GM23338 (cell line): ENCODE results near the gene DMRT1. TPM values are rescaled to one million over a fixed set of nuclear protein-coding genes. Genes with fewer than 3 reads are reported as not detected.

Experiments used
- ATAC-seq: fragments of 200-7000 bp; cut with Tn5 transposase; 3 replicates; pipeline ENCODE4 v1.9.1; 2020
- DNase-seq: peaks from one replicate; pipeline ENCODE4 v3.0.0-alpha.2; 2015; ENCODE audit warnings: low spot score
- H2AFZ ChIP-seq: fragments of 200-600 bp; sonication (generic); 2 replicates; pipeline ENCODE4 v1.8.0; 2016; ENCODE audit warnings: antibody characterized with exemption, mild to moderate bottlenecking, moderate library complexity
- H3F3A ChIP-seq: fragments of 200-600 bp; sonication (generic); replicated peaks from 2 replicates; pipeline ENCODE4 v1.8.0; 2017; ENCODE audit warnings: antibody characterized with exemption, mixed run types, low read depth
- H3K27ac ChIP-seq: fragments of 200-600 bp; sonication (generic); 2 replicates; pipeline ENCODE4 v1.6.1; 2016; ENCODE audit warnings: low read depth
- H3K27me3 ChIP-seq: fragments of 200-600 bp; sonication (generic); 2 replicates; pipeline ENCODE4 v1.8.0; 2016; ENCODE audit warnings: mild to moderate bottlenecking, mixed run types, moderate library complexity; ENCODE audit not compliant: insufficient read depth
- H3K36me3 ChIP-seq: fragments of 200-600 bp; sonication (generic); 2 replicates; pipeline ENCODE4 v1.8.0; 2016; ENCODE audit warnings: mild to moderate bottlenecking; ENCODE audit not compliant: insufficient read depth
- H3K4me1 ChIP-seq: fragments of 200-600 bp; sonication (generic); 2 replicates; pipeline ENCODE4 v1.8.0; 2016; ENCODE audit warnings: mild to moderate bottlenecking, moderate library complexity; ENCODE audit not compliant: insufficient read depth
- H3K4me2 ChIP-seq: fragments of 200-600 bp; sonication (generic); 2 replicates; pipeline ENCODE4 v1.7.1; 2017; ENCODE audit warnings: mixed run types
- H3K4me3 ChIP-seq: fragments of 200-600 bp; sonication (generic); 2 replicates; pipeline ENCODE4 v1.6.1; 2016; ENCODE audit warnings: mixed run types
- H3K79me2 ChIP-seq: fragments of 200-600 bp; sonication (generic); replicated peaks from 2 replicates; pipeline ENCODE4 v1.8.0; 2017; ENCODE audit warnings: mild to moderate bottlenecking; ENCODE audit not compliant: insufficient read depth
- H3K9me2 ChIP-seq: fragments of 200-600 bp; sonication (generic); 2 replicates; pipeline ENCODE4 v1.8.0; 2017; ENCODE audit not compliant: insufficient read depth
- H4K20me1 ChIP-seq: fragments of 200-600 bp; sonication (generic); replicated peaks from 2 replicates; pipeline ENCODE4 v1.8.0; 2017; ENCODE audit warnings: mild to moderate bottlenecking; ENCODE audit not compliant: insufficient read depth
- H3K27ac Mint-ChIP-seq: 2 replicates; pipeline ENCODE4 v1.8.0; 2020; ENCODE audit warnings: inconsistent platforms, mild to moderate bottlenecking, moderate library complexity, mixed read lengths
- H3K27me3 Mint-ChIP-seq: 3 replicates; pipeline ENCODE4 v1.8.0; 2022; ENCODE audit warnings: low read depth, mild to moderate bottlenecking, moderate library complexity, mixed read lengths, inconsistent platforms; ENCODE audit not compliant: insufficient read depth, poor library complexity
- H3K36me3 Mint-ChIP-seq: 3 replicates; pipeline ENCODE4 v1.8.0; 2021; ENCODE audit warnings: low read depth, mild to moderate bottlenecking, inconsistent platforms, moderate library complexity, mixed read lengths
- H3K4me1 Mint-ChIP-seq: 3 replicates; pipeline ENCODE4 v1.8.0; 2020; ENCODE audit warnings: mild to moderate bottlenecking, inconsistent platforms, mixed read lengths
- H3K4me3 Mint-ChIP-seq: 3 replicates; pipeline ENCODE4 v1.8.0; 2021; ENCODE audit warnings: moderate library complexity, mild to moderate bottlenecking, inconsistent platforms, mixed read lengths
- H3K9me3 Mint-ChIP-seq: 3 replicates; pipeline ENCODE4 v1.8.0; 2020; ENCODE audit warnings: moderate library complexity, mild to moderate bottlenecking, inconsistent platforms, mixed read lengths
- CREB1 ChIP-seq: fragments of 250-450 bp; sonication (Bioruptor Pico); IDR thresholded peaks from 2 replicates; pipeline ENCODE4 v1.5.0; 2020; ENCODE audit warnings: low read depth, mild to moderate bottlenecking, moderate library complexity
- EZH2 ChIP-seq: fragments of 200-600 bp; sonication (generic); IDR thresholded peaks from one replicate; pipeline ENCODE4 v1.8.0; 2017; ENCODE audit warnings: antibody characterized with exemption, mild to moderate bottlenecking, low read depth; ENCODE audit not compliant: unreplicated experiment
- EZH2phosphoT487 ChIP-seq: fragments of 200-600 bp; sonication (generic); IDR thresholded peaks from one replicate; pipeline ENCODE4 v1.8.1; 2018; ENCODE audit warnings: antibody characterized with exemption; ENCODE audit not compliant: unreplicated experiment
- JUNB ChIP-seq: IDR thresholded peaks from one replicate; pipeline ENCODE4 v1.6.1; 2016; ENCODE audit warnings: antibody characterized with exemption; ENCODE audit not compliant: unreplicated experiment
- NANOG ChIP-seq: IDR thresholded peaks from 2 replicates; pipeline ENCODE4 v1.6.1; 2016; ENCODE audit warnings: antibody characterized with exemption, borderline replicate concordance
- POLR2AphosphoS5 ChIP-seq: IDR thresholded peaks from 2 replicates; pipeline ENCODE4 v1.6.1; 2016; ENCODE audit warnings: antibody characterized with exemption, low read depth
- STAT1 ChIP-seq: IDR thresholded peaks from one replicate; pipeline ENCODE4 v1.6.1; 2016; ENCODE audit warnings: antibody characterized with exemption; ENCODE audit not compliant: unreplicated experiment
- ZNF114 ChIP-seq: fragments of 250-450 bp; sonication (Bioruptor Pico); IDR thresholded peaks from 2 replicates; pipeline ENCODE4 v1.5.0; 2020; ENCODE audit warnings: mild to moderate bottlenecking, moderate library complexity
- ZNF331 ChIP-seq: fragments of 250-450 bp; sonication (Bioruptor Pico); IDR thresholded peaks from 2 replicates; pipeline ENCODE4 v1.5.0; 2020; ENCODE audit warnings: low read depth, mild to moderate bottlenecking, moderate library complexity
- polyA plus RNA-seq: library from polyadenylated mRNA; unstranded; fragments of >200 nt; fragmentation: Nextera tagmentation; extraction: Ambion mirVana; gene quantifications from 2 replicates; pipeline ENCODE4 v1.2.1, GENCODE V29; 2016
- total RNA-seq: library from RNA; depleted of rRNA; stranded (reverse); fragments of >200 nt; shearing (Covaris generic); gene quantifications from 2 replicates; pipeline ENCODE4 v1.2.3, GENCODE V29; 2014
- TF ChIP-seq, protein P1 (sequence below), 2 experiments: fragments of 200-600 bp in 1 of 2; sonication (generic) in 1 of 2; conservative IDR thresholded peaks; 2 replicates each; pipeline versions ENCODE4 v1.5.1 to v1.6.1; 2016 to 2017; ENCODE audit warnings: antibody characterized with exemption in 2 of 2, low read depth in 2 of 2, mild to moderate bottlenecking in 2 of 2, moderate library complexity in 1 of 2
- TF ChIP-seq, protein P2 (sequence below): IDR thresholded peaks from 2 replicates; pipeline ENCODE4 v1.6.1; 2016; ENCODE audit warnings: antibody characterized with exemption
- TF ChIP-seq, protein P3 (sequence below): IDR thresholded peaks from one replicate; pipeline ENCODE4 v1.6.1; 2018; ENCODE audit warnings: antibody characterized with exemption; ENCODE audit not compliant: unreplicated experiment
- TF ChIP-seq, protein P4 (sequence below): fragments of 250-450 bp; sonication (Bioruptor Pico); IDR thresholded peaks from 2 replicates; pipeline ENCODE4 v1.5.0; 2020; ENCODE audit warnings: mild to moderate bottlenecking, moderate library complexity

Gene DMRT1
- total and polyA plus RNA-seq, 2 experiments from 2014 or later = not detected

DNA sequence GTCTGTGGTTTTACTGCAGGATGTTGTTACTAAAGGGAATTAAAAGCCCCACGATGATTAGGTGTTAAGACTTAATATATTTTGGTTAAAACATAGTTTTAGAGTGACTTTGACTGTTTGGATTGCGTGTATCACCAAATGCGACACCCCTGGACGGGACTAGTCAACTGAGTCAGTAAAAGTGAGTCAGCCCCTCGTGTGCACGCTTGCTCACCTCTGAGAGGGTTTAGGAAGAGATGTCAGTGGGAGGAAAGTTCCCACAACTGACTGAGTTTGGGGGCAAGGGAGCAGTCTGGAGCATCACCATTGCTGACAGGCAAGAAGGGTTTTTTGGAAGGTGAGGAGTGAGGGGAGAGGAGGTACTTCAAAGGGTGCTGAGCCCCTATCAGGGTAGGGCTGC lies 120.5 kb downstream of the DMRT1 start:
- H3K9me3 Mint-ChIP-seq = no peaks in the 10 kb centered on the region
- peaks cover 9% of the 10 kb centered on the region for H3K4me1 Mint-ChIP-seq
- Histone ChIP-seq H3K27me3 (peaks cover 28% of the 10 kb centered on the region), H3K4me3 (no peak overlapping the region), H3K36me3 (no peaks in the 10 kb centered on the region), H3K9me2 (no peaks in the 10 kb centered on the region), H4K20me1 (no peaks in the 10 kb centered on the region), H3K79me2 (no peaks in the 10 kb centered on the region), H3K4me1 (0 out of 2 replicates have a peak, but pooled peaks cover 2% of the 10 kb centered on the region), H2AFZ (no peak overlapping the region), H3F3A (no peaks in the 10 kb centered on the region), H3K27ac (no peak overlapping the region), H3K4me2 (no peak overlapping the region)
- H3K36me3 Mint-ChIP-seq = no peaks in the 10 kb centered on the region
- DNase-seq = no peak
- TF ChIP-seq, protein P1, sequence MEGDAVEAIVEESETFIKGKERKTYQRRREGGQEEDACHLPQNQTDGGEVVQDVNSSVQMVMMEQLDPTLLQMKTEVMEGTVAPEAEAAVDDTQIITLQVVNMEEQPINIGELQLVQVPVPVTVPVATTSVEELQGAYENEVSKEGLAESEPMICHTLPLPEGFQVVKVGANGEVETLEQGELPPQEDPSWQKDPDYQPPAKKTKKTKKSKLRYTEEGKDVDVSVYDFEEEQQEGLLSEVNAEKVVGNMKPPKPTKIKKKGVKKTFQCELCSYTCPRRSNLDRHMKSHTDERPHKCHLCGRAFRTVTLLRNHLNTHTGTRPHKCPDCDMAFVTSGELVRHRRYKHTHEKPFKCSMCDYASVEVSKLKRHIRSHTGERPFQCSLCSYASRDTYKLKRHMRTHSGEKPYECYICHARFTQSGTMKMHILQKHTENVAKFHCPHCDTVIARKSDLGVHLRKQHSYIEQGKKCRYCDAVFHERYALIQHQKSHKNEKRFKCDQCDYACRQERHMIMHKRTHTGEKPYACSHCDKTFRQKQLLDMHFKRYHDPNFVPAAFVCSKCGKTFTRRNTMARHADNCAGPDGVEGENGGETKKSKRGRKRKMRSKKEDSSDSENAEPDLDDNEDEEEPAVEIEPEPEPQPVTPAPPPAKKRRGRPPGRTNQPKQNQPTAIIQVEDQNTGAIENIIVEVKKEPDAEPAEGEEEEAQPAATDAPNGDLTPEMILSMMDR (conservative IDR thresholded peaks at IDR 0.05; ENCODE audit: low read depth in 2 of 2) = no peak
- TF ChIP-seq POLR2AphosphoS5 (no peak), ZNF331 (CRISPR knock-in tag) (no peak), CREB1 (CRISPR knock-in tag) (no peak), EZH2phosphoT487 (no peak), NANOG (no peak), ZNF114 (CRISPR knock-in tag) (no peak), EZH2 (no peak), JUNB (no peak), STAT1 (no peak)
- TF ChIP-seq, protein P2, sequence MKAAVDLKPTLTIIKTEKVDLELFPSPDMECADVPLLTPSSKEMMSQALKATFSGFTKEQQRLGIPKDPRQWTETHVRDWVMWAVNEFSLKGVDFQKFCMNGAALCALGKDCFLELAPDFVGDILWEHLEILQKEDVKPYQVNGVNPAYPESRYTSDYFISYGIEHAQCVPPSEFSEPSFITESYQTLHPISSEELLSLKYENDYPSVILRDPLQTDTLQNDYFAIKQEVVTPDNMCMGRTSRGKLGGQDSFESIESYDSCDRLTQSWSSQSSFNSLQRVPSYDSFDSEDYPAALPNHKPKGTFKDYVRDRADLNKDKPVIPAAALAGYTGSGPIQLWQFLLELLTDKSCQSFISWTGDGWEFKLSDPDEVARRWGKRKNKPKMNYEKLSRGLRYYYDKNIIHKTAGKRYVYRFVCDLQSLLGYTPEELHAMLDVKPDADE = no peak
- TF ChIP-seq, protein P3, sequence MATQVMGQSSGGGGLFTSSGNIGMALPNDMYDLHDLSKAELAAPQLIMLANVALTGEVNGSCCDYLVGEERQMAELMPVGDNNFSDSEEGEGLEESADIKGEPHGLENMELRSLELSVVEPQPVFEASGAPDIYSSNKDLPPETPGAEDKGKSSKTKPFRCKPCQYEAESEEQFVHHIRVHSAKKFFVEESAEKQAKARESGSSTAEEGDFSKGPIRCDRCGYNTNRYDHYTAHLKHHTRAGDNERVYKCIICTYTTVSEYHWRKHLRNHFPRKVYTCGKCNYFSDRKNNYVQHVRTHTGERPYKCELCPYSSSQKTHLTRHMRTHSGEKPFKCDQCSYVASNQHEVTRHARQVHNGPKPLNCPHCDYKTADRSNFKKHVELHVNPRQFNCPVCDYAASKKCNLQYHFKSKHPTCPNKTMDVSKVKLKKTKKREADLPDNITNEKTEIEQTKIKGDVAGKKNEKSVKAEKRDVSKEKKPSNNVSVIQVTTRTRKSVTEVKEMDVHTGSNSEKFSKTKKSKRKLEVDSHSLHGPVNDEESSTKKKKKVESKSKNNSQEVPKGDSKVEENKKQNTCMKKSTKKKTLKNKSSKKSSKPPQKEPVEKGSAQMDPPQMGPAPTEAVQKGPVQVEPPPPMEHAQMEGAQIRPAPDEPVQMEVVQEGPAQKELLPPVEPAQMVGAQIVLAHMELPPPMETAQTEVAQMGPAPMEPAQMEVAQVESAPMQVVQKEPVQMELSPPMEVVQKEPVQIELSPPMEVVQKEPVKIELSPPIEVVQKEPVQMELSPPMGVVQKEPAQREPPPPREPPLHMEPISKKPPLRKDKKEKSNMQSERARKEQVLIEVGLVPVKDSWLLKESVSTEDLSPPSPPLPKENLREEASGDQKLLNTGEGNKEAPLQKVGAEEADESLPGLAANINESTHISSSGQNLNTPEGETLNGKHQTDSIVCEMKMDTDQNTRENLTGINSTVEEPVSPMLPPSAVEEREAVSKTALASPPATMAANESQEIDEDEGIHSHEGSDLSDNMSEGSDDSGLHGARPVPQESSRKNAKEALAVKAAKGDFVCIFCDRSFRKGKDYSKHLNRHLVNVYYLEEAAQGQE = no peak
- TF ChIP-seq, protein P4, sequence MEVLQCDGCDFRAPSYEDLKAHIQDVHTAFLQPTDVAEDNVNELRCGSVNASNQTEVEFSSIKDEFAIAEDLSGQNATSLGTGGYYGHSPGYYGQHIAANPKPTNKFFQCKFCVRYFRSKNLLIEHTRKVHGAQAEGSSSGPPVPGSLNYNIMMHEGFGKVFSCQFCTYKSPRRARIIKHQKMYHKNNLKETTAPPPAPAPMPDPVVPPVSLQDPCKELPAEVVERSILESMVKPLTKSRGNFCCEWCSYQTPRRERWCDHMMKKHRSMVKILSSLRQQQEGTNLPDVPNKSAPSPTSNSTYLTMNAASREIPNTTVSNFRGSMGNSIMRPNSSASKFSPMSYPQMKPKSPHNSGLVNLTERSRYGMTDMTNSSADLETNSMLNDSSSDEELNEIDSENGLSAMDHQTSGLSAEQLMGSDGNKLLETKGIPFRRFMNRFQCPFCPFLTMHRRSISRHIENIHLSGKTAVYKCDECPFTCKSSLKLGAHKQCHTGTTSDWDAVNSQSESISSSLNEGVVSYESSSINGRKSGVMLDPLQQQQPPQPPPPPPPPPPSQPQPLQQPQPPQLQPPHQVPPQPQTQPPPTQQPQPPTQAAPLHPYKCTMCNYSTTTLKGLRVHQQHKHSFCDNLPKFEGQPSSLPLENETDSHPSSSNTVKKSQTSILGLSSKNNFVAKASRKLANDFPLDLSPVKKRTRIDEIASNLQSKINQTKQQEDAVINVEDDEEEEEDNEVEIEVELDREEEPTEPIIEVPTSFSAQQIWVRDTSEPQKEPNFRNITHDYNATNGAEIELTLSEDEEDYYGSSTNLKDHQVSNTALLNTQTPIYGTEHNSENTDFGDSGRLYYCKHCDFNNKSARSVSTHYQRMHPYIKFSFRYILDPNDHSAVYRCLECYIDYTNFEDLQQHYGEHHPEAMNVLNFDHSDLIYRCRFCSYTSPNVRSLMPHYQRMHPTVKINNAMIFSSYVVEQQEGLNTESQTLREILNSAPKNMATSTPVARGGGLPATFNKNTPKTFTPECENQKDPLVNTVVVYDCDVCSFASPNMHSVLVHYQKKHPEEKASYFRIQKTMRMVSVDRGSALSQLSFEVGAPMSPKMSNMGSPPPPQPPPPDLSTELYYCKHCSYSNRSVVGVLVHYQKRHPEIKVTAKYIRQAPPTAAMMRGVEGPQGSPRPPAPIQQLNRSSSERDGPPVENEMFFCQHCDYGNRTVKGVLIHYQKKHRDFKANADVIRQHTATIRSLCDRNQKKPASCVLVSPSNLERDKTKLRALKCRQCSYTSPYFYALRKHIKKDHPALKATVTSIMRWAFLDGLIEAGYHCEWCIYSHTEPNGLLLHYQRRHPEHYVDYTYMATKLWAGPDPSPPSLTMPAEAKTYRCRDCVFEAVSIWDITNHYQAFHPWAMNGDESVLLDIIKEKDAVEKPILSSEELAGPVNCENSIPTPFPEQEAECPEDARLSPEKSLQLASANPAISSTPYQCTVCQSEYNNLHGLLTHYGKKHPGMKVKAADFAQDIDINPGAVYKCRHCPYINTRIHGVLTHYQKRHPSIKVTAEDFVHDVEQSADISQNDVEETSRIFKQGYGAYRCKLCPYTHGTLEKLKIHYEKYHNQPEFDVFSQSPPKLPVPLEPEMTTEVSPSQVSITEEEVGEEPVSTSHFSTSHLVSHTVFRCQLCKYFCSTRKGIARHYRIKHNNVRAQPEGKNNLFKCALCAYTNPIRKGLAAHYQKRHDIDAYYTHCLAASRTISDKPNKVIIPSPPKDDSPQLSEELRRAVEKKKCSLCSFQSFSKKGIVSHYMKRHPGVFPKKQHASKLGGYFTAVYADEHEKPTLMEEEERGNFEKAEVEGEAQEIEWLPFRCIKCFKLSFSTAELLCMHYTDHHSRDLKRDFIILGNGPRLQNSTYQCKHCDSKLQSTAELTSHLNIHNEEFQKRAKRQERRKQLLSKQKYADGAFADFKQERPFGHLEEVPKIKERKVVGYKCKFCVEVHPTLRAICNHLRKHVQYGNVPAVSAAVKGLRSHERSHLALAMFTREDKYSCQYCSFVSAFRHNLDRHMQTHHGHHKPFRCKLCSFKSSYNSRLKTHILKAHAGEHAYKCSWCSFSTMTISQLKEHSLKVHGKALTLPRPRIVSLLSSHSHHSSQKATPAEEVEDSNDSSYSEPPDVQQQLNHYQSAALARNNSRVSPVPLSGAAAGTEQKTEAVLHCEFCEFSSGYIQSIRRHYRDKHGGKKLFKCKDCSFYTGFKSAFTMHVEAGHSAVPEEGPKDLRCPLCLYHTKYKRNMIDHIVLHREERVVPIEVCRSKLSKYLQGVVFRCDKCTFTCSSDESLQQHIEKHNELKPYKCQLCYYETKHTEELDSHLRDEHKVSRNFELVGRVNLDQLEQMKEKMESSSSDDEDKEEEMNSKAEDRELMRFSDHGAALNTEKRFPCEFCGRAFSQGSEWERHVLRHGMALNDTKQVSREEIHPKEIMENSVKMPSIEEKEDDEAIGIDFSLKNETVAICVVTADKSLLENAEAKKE (CRISPR knock-in tag) = no peak
- no peak for ATAC-seq
- H3K4me3 Mint-ChIP-seq = no peak overlapping the region
- no peak overlapping the region for H3K27ac Mint-ChIP-seq
- H3K27me3 Mint-ChIP-seq = peaks cover 12% of the 10 kb centered on the region
